Measurements from ENCODE around the gene SMPX.

The SMPX gene

DNA sequence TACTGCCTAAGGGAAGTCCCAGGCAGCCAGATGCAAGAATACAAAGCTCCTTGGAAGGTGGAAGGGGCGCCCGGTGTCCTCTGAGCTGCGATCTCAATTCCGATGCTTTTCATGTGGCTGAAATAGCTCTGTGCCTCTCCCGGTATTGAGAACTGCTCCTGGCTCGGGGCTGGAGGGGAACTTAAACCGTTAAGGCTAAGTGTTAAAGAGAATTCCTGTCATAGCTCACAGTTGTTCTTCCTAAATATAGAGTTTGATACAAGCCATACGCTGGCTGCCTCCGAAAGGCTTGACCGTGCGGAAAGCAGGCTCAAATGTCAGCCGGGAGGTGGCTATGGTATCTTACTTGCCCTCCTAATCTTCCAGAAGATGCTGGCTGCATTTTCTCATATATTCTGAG lies at the start of gene SMPX:
SMPX (minus strand) TSS at position 157 of the 400 bp plus-strand sequence. CDS start 3,826 bp downstream, outside the sequence.
- no peak within 1 kb of the TSS for H3K27ac ChIP-seq
- H3K27me3 ChIP-seq, result 0 out of 22 replicates have a peak, but pooled peaks cover 0 to 3% (median 0%) of the 10 kb centered on the region in 11 experiments
- no peaks in the 10 kb centered on the region for H4K20me1 ChIP-seq
- H3K36me3 ChIP-seq, result no peaks in the 10 kb centered on the region
- no peaks in the 10 kb centered on the region for H3K4me1 ChIP-seq
- H3K4me3 ChIP-seq, result no peak within 1 kb of the TSS
- no peak for TF ChIP-seq Cebpa-rat (IDR thresholded peaks at IDR 0.05)
- no peak within 1 kb of the TSS for H3K9ac ChIP-seq
- H3K4me2 ChIP-seq, result no peak within 1 kb of the TSS
- no peaks in the 10 kb centered on the region for H3K9me3 ChIP-seq (replicated peaks in 1 of 11)

DNA sequence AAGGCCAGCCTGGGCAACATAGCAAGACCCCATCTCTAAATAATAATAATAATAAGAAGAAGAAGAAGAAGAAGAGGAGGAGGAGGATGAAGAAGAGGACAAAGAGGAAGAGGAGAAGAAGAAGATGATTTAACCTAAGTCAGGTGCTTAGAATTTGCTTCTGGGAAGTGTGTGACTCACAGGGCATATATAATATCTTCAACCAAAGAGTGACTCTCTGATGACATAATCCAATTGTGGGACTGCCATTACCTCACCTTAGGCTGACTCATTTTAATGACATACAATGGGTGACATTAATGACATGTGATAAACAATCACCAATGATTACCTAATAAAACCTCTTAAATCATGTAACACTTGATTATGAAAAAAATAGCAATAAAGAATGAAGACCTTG lies 48.8 kb upstream of the SMPX start:
- no peak overlapping the region for H3K4me2 ChIP-seq
- no peak for TF ChIP-seq Cebpa-rat (IDR thresholded peaks at IDR 0.05)
- no peaks in the 10 kb centered on the region for H3K36me3 ChIP-seq
- no peaks in the 10 kb centered on the region for H3K27me3 ChIP-seq
- H3K9me3 ChIP-seq (replicated peaks in 1 of 11), result peaks cover 0 to 5% (median 0%) of the 10 kb centered on the region in 11 experiments; a peak in 1 of 22 replicates
- no peak overlapping the region for H3K27ac ChIP-seq
- H3K4me3 ChIP-seq, result no peak overlapping the region
- H3K9ac ChIP-seq, result no peak overlapping the region
- no peaks in the 10 kb centered on the region for H4K20me1 ChIP-seq
- H3K4me1 ChIP-seq, result no peaks in the 10 kb centered on the region

DNA sequence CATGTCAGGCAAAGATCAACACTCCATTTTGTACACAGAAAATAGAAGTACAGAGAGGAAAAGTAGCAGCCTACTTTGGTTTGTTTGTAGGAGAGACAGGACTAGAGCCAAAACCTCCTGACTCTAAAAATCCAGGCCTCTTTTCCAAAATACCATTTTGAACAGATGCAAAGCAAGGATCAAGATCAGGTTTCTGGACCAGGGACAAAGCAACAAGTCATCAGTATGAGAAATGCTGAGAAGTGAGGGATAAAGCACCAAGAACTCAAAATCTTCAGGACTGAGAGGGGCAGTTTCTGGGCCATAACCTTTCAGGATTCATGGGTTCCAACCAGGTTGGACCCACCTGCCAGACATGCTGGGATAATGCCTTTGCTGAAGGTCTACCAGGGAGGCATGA lies 44.9 kb upstream of the SMPX start:
- Histone ChIP-seq H3K9ac (no peak overlapping the region), H3K4me1 (no peaks in the 10 kb centered on the region), H3K9me3 (replicated peaks in 1 of 11) (no peaks in the 10 kb centered on the region), H3K27ac (no peak overlapping the region), H3K27me3 (no peaks in the 10 kb centered on the region), H3K4me2 (no peak overlapping the region), H4K20me1 (no peaks in the 10 kb centered on the region), H3K4me3 (no peak overlapping the region), H3K36me3 (no peaks in the 10 kb centered on the region)
- TF ChIP-seq Cebpa-rat (IDR thresholded peaks at IDR 0.05), result no peak

DNA sequence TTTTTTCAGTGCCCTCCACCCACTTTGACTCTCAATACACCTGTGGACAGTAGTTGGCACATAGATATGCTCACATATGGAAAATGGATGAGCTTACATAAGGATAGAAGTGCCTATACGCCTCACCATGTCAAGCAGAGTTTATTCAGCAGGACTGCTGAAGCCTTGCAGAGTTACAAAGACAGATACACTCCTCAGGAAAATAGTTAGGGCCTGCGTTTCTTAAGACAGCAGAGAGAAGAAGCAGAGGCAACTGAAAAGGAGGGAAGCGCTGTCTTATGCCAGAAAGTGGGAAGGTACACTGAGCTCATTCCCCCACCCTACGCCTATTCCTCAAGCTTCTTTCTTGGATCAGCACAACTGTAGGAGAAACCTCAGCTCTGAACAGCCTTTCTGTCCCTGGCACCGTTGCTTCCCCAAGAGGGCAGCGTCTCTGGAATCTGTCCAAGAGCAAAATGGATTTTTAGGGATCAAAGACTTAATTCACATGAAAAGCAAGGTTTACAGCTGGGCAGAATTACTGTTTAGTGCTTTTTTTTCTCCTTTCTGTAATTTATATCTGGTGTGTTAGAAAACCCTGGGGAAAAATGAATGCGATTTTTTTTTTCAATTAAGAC lies 44.2 kb upstream of the SMPX start:
- Histone ChIP-seq H3K4me2 (no peak overlapping the region), H3K9ac (no peak overlapping the region), H3K4me3 (no peak overlapping the region), H3K27ac (no peak overlapping the region), H3K27me3 (no peaks in the 10 kb centered on the region), H4K20me1 (no peaks in the 10 kb centered on the region), H3K36me3 (no peaks in the 10 kb centered on the region), H3K4me1 (no peaks in the 10 kb centered on the region), H3K9me3 (replicated peaks in 1 of 11) (no peaks in the 10 kb centered on the region)
- TF ChIP-seq Cebpa-rat (IDR thresholded peaks at IDR 0.05), result no peak

DNA sequence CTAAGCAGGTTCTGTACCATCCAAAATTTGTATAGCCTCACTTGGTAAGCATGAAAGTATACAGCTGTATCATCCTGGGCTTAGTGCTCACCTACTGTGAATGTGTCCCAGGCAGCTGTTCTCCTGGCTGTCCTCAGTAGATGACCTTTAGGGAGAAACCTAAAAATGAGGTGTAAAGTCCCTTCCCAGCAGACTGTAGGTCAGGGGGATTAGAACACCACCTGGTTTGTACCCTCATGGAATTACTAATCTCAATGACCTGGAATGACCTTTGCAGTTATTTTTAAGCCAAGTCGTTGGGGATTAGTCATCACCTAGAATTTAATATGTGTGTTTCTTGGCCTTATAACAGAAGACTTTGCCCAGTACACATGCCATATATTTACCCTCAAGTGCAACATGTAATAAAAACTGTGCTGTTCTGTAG lies 42.4 kb upstream of the SMPX start:
- Histone ChIP-seq H3K4me3 (no peak overlapping the region), H3K9ac (no peak overlapping the region), H3K4me1 (no peaks in the 10 kb centered on the region), H3K36me3 (no peaks in the 10 kb centered on the region), H3K4me2 (no peak overlapping the region), H4K20me1 (no peaks in the 10 kb centered on the region), H3K27ac (no peak overlapping the region), H3K9me3 (replicated peaks in 1 of 11) (no peaks in the 10 kb centered on the region), H3K27me3 (no peaks in the 10 kb centered on the region)
- TF ChIP-seq Cebpa-rat (IDR thresholded peaks at IDR 0.05), result no peak

DNA sequence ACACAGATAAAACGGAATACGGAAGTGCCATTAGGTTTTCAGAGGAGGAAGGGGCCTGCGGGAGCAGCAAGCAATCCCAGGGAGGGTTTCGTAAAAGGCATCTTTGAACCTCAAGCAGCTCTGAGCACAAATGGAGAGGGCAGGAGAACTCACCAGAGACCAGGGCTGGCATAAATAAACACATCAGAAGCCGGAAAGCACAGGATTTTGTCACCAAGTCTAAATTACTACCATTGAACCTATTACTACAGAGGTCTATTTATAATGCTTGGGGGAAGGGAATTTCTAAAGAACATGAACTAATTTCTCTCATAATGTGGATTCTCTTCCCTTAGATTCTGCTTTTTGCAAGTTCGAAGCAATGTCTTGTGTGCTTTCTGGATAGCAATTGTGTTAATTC lies 41.9 kb upstream of the SMPX start:
- H3K9ac ChIP-seq, result no peak overlapping the region
- TF ChIP-seq Cebpa-rat (IDR thresholded peaks at IDR 0.05), result no peak
- H3K27me3 ChIP-seq, result no peaks in the 10 kb centered on the region
- no peak overlapping the region for H3K4me3 ChIP-seq
- H3K4me2 ChIP-seq, result no peak overlapping the region
- H3K27ac ChIP-seq, result no peak overlapping the region
- H3K4me1 ChIP-seq, result no peaks in the 10 kb centered on the region
- H3K9me3 ChIP-seq (replicated peaks in 1 of 11), result no peaks in the 10 kb centered on the region
- H3K36me3 ChIP-seq, result no peaks in the 10 kb centered on the region
- no peaks in the 10 kb centered on the region for H4K20me1 ChIP-seq

DNA sequence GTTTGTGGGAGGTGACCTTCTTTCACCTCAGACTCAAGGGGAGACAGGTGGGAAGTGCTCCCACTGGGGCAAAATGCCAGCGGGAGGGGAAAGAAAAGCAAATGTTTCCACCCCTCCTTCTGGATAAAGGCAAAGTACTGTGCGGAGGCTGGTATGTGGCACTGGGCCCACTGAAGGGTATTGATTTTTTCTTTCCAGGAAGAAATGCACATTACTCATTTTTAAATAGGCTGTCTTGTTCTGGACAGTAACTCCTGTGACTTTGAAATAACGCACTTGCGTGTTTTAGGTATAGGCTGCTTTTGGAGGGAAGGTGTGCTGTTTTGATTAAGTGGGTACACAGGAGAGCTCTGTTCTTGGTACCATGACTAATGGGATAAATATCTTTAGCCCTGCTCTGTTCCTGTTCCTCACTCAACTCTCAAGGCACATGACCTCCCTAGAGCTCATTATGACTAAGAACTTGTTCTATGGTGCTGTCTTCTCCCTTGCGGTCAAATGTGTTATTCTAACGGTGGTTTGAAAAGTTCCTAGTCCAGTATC lies 40.8 kb upstream of the SMPX start:
- no peaks in the 10 kb centered on the region for H3K36me3 ChIP-seq
- no peaks in the 10 kb centered on the region for H3K27me3 ChIP-seq
- no peaks in the 10 kb centered on the region for H3K4me1 ChIP-seq
- no peaks in the 10 kb centered on the region for H4K20me1 ChIP-seq
- no peak overlapping the region for H3K4me3 ChIP-seq
- no peak overlapping the region for H3K27ac ChIP-seq
- H3K9me3 ChIP-seq (replicated peaks in 1 of 11), result no peaks in the 10 kb centered on the region
- H3K9ac ChIP-seq, result no peak overlapping the region
- no peak overlapping the region for H3K4me2 ChIP-seq
- no peak for TF ChIP-seq Cebpa-rat (IDR thresholded peaks at IDR 0.05)

DNA sequence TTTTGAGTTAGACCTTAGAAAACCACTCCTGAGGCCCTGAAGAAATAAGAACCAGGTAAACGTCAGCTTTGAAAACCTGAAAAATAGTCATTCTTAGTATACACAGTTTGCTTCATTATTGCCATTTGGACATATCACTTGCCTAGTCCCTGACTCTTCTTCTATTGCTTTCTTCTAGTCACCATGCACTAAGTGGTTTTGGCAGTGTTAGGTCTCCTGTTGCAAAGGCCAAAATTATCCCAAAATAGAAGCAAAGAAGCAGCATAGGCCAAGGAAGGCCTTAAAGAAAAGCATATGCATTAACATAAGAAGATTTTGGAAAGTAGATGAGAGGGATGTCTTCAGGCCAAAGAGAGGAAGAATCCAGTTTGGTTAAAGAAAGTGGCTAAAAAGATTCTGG lies 24.1 kb upstream of the SMPX start:
- H4K20me1 ChIP-seq, result no peaks in the 10 kb centered on the region
- H3K4me2 ChIP-seq, result no peak overlapping the region
- no peaks in the 10 kb centered on the region for H3K4me1 ChIP-seq
- no peak overlapping the region for H3K4me3 ChIP-seq
- H3K36me3 ChIP-seq, result no peaks in the 10 kb centered on the region
- no peak for TF ChIP-seq Cebpa-rat (IDR thresholded peaks at IDR 0.05)
- H3K9ac ChIP-seq, result no peak overlapping the region
- no peaks in the 10 kb centered on the region for H3K27me3 ChIP-seq
- H3K9me3 ChIP-seq (replicated peaks in 1 of 11), result no peaks in the 10 kb centered on the region
- no peak overlapping the region for H3K27ac ChIP-seq

DNA sequence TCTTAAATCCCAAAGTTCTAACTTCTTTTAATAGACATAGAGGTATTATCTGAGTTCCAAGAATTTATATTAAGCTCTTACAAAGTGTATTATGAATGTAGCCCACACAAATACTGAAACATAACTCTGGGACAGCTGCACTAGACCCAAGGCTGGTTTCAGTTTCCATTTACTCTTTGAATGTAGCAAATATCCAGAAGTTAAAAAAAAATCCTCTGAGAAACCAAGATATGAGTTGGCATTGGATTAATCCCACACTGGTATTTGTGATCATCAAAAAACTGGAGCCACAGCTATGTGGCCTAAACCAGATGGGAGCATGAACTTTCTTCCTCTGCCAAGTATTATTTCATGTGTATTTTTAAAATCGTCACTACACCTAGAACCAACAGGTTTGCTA lies 23.6 kb upstream of the SMPX start:
- TF ChIP-seq Cebpa-rat (IDR thresholded peaks at IDR 0.05), result no peak
- H3K4me2 ChIP-seq, result no peak overlapping the region
- H3K27me3 ChIP-seq, result no peaks in the 10 kb centered on the region
- H3K9me3 ChIP-seq (replicated peaks in 1 of 11), result no peaks in the 10 kb centered on the region
- H3K4me1 ChIP-seq, result no peaks in the 10 kb centered on the region
- no peaks in the 10 kb centered on the region for H3K36me3 ChIP-seq
- H3K9ac ChIP-seq, result no peak overlapping the region
- no peak overlapping the region for H3K27ac ChIP-seq
- H3K4me3 ChIP-seq, result no peak overlapping the region
- no peaks in the 10 kb centered on the region for H4K20me1 ChIP-seq

DNA sequence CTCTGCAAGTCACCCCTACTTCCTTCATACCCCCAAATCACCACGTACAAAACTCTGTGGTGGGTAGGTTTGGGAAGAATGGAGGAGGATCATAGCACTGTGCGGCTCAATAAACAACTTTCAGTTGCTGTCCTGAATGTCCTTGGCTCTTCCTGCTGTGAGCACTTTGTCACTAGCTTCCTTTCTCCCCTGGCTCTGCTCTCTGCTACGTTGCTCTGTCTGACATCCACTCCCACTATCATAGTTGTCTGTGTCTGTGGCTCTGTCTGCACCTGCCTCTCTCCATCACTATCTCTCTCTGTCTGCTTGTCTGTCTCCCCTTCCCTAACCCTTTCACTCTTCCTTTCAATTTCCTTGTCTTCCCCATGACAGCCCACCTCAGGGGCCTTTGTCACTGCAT lies 21.2 kb upstream of the SMPX start:
- Histone ChIP-seq H3K4me1 (no peaks in the 10 kb centered on the region), H3K36me3 (no peaks in the 10 kb centered on the region), H3K4me2 (no peak overlapping the region), H3K9ac (no peak overlapping the region), H3K27me3 (no peaks in the 10 kb centered on the region), H3K4me3 (no peak overlapping the region), H3K9me3 (replicated peaks in 1 of 11) (no peaks in the 10 kb centered on the region), H3K27ac (no peak overlapping the region), H4K20me1 (no peaks in the 10 kb centered on the region)
- TF ChIP-seq Cebpa-rat (IDR thresholded peaks at IDR 0.05), result no peak
